Right cardiac atrium (tissue), 5 donors: ENCODE measurements around the gene VEZF1. TPM values are rescaled to one million over a fixed set of nuclear protein-coding genes. Genes with fewer than 3 reads are reported as not detected.
"Not testable (repeated sequence)": the region's sequence is repeated elsewhere in the genome, so short reads cannot be mapped to it uniquely, and the experiment has no call there.

Source experiments
- ATAC-seq, 2 donors: fragments of 200-7000 bp; cut with Tn5 transposase; one replicate each; pipeline versions ENCODE4 v1.8.0 to v1.9.1; 2020; ENCODE audit warnings: moderate library complexity in 2 of 2, mild to moderate bottlenecking in 1 of 2
- DNase-seq, 3 donors: peaks; one replicate each; pipeline ENCODE4 v3.0.0-alpha.2; 2020
- H3K27ac ChIP-seq: one replicate; pipeline ENCODE4 v1.5.1; 2013; ENCODE audit warnings: mild to moderate bottlenecking, low read length, control low read depth, moderate library complexity
- H3K27me3 ChIP-seq: one replicate; pipeline ENCODE4 v1.6.1; 2013; ENCODE audit not compliant: control insufficient read depth, insufficient read depth
- H3K4me1 ChIP-seq: one replicate; pipeline ENCODE4 v1.6.1; 2013; ENCODE audit warnings: low read length; ENCODE audit not compliant: control insufficient read depth, insufficient read depth
- H3K4me3 ChIP-seq: one replicate; pipeline ENCODE4 v1.5.1; 2013; ENCODE audit warnings: low read length, control low read depth
- H3K9me3 ChIP-seq: one replicate; pipeline ENCODE4 v1.6.1; 2013; ENCODE audit warnings: low read length; ENCODE audit not compliant: control insufficient read depth
- WGBS: extraction: QIAGEN DNeasy Blood & Tissue Kit; methylation state at CpG from one replicate; pipeline ENCODE4 v1.1.7; 2013; 5-methylcytosine and 5-hydroxymethylcytosine counted together
- intact Hi-C, 4 donors: fragments of 100-400 bp; cut with DNase I; formaldehyde crosslinking; loops; one replicate each; pipeline versions ENCODE4 v1.11.0 to v1.14.0; 2022 to 2023
- polyA plus RNA-seq: library from polyadenylated mRNA; stranded (reverse); fragments of 200-250 nt; gene quantifications from one replicate; pipeline ENCODE4 v1.2.3, GENCODE V29; 2013
- total RNA-seq, 4 donors: library from RNA; stranded (reverse); fragmentation: NEBNext Ultra II Directional; extraction: Animal tissue kit (Norgen Biotek cat#: 25700); gene quantifications; one replicate each; pipeline ENCODE4 v1.2.1, GENCODE V29; 2021
- donor health status: healthy with polysubstance abuse.
- donor health status: DM: no; HTN: yes; CAD: no.
- donor health status: DM: no; HTN: no; CAD: no.
- donor health status: DM: no; HTN: yes; CAD: no; lungs with severe emphysema.
- donor health status: DM: yes; HTN: yes; CAD: no.

VEZF1 gene
- total and polyA plus RNA-seq, 5 donors: 20.0 to 74.6 (median 68.5) TPM

DNA sequence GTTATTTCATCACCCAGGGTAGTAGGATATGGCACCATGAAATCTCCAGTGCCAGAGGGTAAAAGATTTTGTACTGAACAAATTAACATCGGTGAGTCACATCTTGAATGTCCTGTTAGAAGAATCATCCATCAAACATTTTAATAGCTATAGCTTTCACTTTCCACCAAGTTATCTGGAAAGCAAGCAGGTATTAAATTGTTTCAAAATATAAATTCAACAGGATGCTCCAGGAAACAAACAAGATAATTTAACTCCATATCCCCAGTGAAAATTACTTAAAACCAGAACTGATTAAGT, 2.4 kb downstream of the VEZF1 start:
- Histone ChIP-seq H3K27ac (no peak overlapping the region), H3K9me3 (no peaks in the 10 kb centered on the region), H3K27me3 (no peaks in the 10 kb centered on the region), H3K4me3 (peak overlapping the region; percentile 6), H3K4me1 (peaks cover 8% of the 10 kb centered on the region)
- WGBS: 18% methylated on average over 1 of the region's 1 CpG
- DNase-seq: no peak
- intact Hi-C loops: loop anchor here in 3 of 4 donors (5.0 to 10.0 kb wide), 3 partner anchors 33 to 93 kb away; no protein-coding TSS in a partner anchor
- no peak for ATAC-seq

- H3K27ac ChIP-seq: no peak overlapping the region
Observed at GRCh38 chr17:57984936-57985674, 2.9 kb downstream of the VEZF1 start.

GRCh38 chr17:57984261-57984890, 3.7 kb downstream of the VEZF1 start:
- Histone ChIP-seq H3K9me3 (no peaks in the 10 kb centered on the region), H3K4me3 (no peak overlapping the region), H3K4me1 (peaks cover 10% of the 10 kb centered on the region), H3K27ac (no peak overlapping the region), H3K27me3 (no peaks in the 10 kb centered on the region)
- ATAC-seq: no peak
- 31% methylated on average over 4 of the region's 4 CpGs for WGBS
- intact Hi-C loops: loop anchor here in 1 of 4 donors (10.0 kb wide), 1 partner anchor 50 kb away; no protein-coding TSS in a partner anchor
- no peak for DNase-seq

More at GRCh38 chr17:57984936-57985674, 2.9 kb downstream of the VEZF1 start:
- peak overlapping the region; percentile 6 for H3K4me3 ChIP-seq
- H3K27me3 ChIP-seq: no peaks in the 10 kb centered on the region
- no peaks in the 10 kb centered on the region for H3K9me3 ChIP-seq
- whole genome bisulfite sequencing: 50% methylated on average over 4 of the region's 4 CpGs
- ATAC-seq (no peak), DNase-seq (no peak)
- intact Hi-C loops: loop anchor here in 3 of 4 donors (5.0 to 10.0 kb wide), 3 partner anchors 33 to 93 kb away; no protein-coding TSS in a partner anchor
- peaks cover 10% of the 10 kb centered on the region for H3K4me1 ChIP-seq

- ATAC-seq (no peak), DNase-seq (no peak)
- Histone ChIP-seq H3K4me3 (no peak overlapping the region), H3K27me3 (no peaks in the 10 kb centered on the region), H3K27ac (no peak overlapping the region), H3K4me1 (peaks cover 10% of the 10 kb centered on the region), H3K9me3 (no peaks in the 10 kb centered on the region)
- intact Hi-C loops: loop anchor here in 1 of 4 donors (10.0 kb wide), 1 partner anchor 49 kb away; no protein-coding TSS in a partner anchor
- WGBS: 86% methylated on average over 1 of the region's 1 CpG
Observed at GRCh38 chr17:57983446-57983845, 4.6 kb downstream of the VEZF1 start.

- Histone ChIP-seq H3K9me3 (no peaks in the 10 kb centered on the region), H3K4me3 (no peak overlapping the region), H3K27me3 (no peaks in the 10 kb centered on the region), H3K4me1 (peaks cover 10% of the 10 kb centered on the region), H3K27ac (no peak overlapping the region)
- ATAC-seq: no peak
- intact Hi-C loops: loop anchor here in 1 of 4 donors (10.0 kb wide), 1 partner anchor 48 kb away; no protein-coding TSS in a partner anchor
- DNase-seq: no peak
- 53% methylated on average over 14 of the region's 14 CpGs for WGBS
Observed at GRCh38 chr17:57982452-57983170, 5.4 kb downstream of the VEZF1 start.

GRCh38 chr17:57980522-57980921, 7.5 kb downstream of the VEZF1 start:
- Histone ChIP-seq H3K27ac (no peak overlapping the region), H3K9me3 (no peaks in the 10 kb centered on the region), H3K4me1 (peaks cover 10% of the 10 kb centered on the region), H3K27me3 (no peaks in the 10 kb centered on the region), H3K4me3 (no peak overlapping the region)
- ATAC-seq (no peak), DNase-seq (no peak)
- WGBS: 79% methylated on average over 4 of the region's 4 CpGs
- intact Hi-C loops: loop anchor here in 1 of 4 donors (10.0 kb wide), 1 partner anchor 46 kb away; no protein-coding TSS in a partner anchor

DNA sequence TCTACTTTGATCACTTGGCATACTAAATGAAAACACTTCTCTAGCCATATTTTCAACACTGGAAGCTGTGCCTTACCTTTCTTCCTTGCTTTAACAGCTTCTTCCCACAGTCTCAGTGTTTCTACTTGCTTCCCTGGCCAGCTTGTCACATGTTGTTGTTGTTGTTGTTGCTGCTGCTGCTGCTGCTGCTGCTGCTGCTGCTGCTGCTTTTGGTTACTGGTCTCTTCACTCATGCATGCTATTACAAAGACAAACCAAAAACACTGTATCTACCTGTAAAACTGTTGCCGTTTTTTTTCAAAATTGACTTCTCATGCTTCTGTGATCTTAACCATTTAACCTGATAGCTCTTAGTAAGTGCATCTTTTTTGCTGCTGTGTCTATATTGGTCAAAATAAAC, 9.0 kb downstream of the VEZF1 start:
- intact Hi-C loops: no loop called here
- no peaks in the 10 kb centered on the region for H3K9me3 ChIP-seq
- ATAC-seq (no peak), DNase-seq (no peak)
- 88% methylated on average over 1 of the region's 1 CpG for WGBS
- H3K4me1 ChIP-seq: peaks cover 12% of the 10 kb centered on the region
- H3K4me3 ChIP-seq: no peak overlapping the region
- no peaks in the 10 kb centered on the region for H3K27me3 ChIP-seq
- no peak overlapping the region for H3K27ac ChIP-seq

DNA sequence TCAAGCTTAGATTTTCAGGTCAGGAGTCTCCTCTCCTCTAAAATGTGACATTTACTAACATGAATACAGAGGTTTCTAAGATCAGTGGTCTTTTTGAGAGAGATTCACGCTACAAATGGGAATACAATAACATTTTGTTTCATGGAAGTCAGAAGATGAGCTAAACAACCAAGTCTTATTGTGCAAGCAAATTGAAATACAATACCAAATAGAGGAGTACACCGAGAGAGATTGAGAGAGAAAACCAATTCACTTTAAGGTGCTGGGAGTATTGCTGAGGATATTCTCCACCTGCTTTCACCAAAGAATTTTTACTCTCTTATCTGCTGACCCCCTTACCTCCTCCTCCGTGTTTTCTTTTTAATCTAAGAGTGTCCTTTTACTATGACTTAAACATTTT, 11.5 kb downstream of the VEZF1 start:
- Histone ChIP-seq H3K4me1 (peaks cover 8% of the 10 kb centered on the region), H3K27ac (no peak overlapping the region), H3K27me3 (no peaks in the 10 kb centered on the region), H3K4me3 (no peak overlapping the region), H3K9me3 (no peaks in the 10 kb centered on the region)
- ATAC-seq (no peak), DNase-seq (no peak)
- 74% methylated on average over 3 of the region's 3 CpGs for WGBS
- intact Hi-C loops: no loop called here

DNA sequence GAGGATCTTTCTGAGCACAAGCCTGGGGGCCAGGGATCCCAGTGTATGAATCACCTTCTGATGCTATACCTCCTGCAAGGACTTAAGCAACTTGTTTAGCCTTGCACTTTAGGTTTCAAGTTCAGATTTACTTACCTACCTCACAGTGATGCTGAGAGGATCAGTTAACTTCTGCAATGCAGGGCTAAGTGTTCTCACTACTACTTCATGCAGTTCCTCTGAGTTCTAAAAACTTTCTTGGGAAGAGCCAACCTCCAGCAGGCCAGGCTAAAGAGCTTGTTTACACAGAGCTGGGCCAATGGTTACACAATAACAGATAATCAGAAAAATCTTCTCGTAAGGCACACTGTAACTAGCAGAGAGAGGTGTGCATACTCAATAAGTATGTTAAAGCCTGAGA, 13.0 kb downstream of the VEZF1 start:
- peaks cover 7% of the 10 kb centered on the region for H3K4me1 ChIP-seq

DNA sequence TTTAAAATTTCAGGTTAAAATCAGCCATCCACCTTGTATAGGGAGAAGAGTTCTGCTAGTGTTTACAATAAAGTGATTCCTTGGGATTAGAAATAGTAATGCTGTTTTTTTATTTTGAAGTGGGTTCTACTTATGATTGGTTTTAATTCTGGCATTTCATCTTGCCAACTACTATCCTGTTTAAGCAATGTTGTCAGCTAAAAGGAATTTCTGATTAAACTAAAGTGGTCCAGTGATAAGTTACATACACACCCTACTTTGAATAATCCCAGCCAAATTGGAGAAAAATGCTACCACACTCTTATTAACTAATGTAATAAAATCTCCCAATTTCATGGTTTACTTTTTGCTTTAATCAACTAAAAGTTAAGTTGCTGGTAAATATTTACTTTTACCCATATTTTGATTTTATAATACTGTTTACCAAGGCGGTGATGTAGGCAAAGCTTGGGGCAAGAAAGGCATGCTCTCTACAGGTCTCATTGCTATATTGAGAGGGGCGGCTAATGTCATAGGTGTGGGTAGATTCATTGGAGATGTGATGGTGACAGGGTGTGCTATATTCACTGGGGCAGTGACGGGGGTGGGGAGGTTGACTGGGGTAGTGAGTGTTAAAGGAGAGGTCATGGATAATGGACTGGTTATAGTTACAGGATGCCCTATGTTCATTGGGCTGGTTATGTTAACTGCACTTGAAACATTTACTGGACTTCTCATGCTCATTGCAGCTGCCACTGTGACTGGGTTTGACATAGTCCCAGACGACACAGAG, 13.8 kb downstream of the VEZF1 start:
- H3K4me1 ChIP-seq, H3K27me3 ChIP-seq, H3K4me3 ChIP-seq, DNase-seq, H3K9me3 ChIP-seq, intact Hi-C loops: not testable (repeated sequence)
- 75% methylated on average over 4 of the region's 4 CpGs for WGBS
- peak; percentile 36 to 44 for ATAC-seq
- H3K27ac ChIP-seq: peak overlapping the region; percentile 78

More for the DNA sequence above, 13.0 kb downstream of the VEZF1 start:
- Histone ChIP-seq H3K9me3 (no peaks in the 10 kb centered on the region), H3K27ac (peak overlapping the region; percentile 29), H3K4me3 (no peak overlapping the region), H3K27me3 (no peaks in the 10 kb centered on the region)
- intact Hi-C loops: no loop called here
- WGBS: 21% methylated on average over 1 of the region's 1 CpG
- DNase-seq (no peak), ATAC-seq (peak in 1 of 2 donors; percentile 36)
